Panc1 (cell line): ENCODE results near the gene KIAA1671. TPM values are rescaled to one million over a fixed set of nuclear protein-coding genes. Genes with fewer than 3 reads are reported as not detected.

Experiments
- ATAC-seq: fragments of 200-7000 bp; cut with Tn5 transposase; 2 replicates; pipeline ENCODE4 v1.9.1; 2020; ENCODE audit warnings: mild to moderate bottlenecking, moderate library complexity
- BruUV-seq: library from RNA; stranded (reverse); fragments of 400-500 nt; replicated peaks from 2 replicates; lab custom pipeline; 2021; lab: Mats Ljungman, UMichigan
- CTCF ChIA-PET: fragments of 300-600 bp; sonication (Branson Sonifier 250); formaldehyde crosslinking; loops from one replicate; lab custom pipeline; 2022; ENCODE audit warnings: antibody characterized with exemption; lab: Charles Lee
- POLR2A ChIA-PET: fragments of 300-600 bp; sonication (Branson Sonifier 250); formaldehyde crosslinking; loops from one replicate; lab custom pipeline; 2022; ENCODE audit warnings: antibody characterized with exemption; lab: Charles Lee
- DNase-seq: peaks from one replicate; pipeline ENCODE4 v3.0.0-alpha.2; 2010; ENCODE audit warnings: low read depth, low spot score
- H3K27ac ChIP-seq: 2 replicates; pipeline ENCODE4 v1.5.1; 2011; ENCODE audit warnings: mild to moderate bottlenecking, low read length, inconsistent platforms
- H3K27me3 ChIP-seq: fragments of 200-500 bp; sonication (Bioruptor generic); 2 replicates; pipeline ENCODE4 v1.6.0; 2014; ENCODE audit warnings: low read length, inconsistent platforms; ENCODE audit not compliant: control insufficient read depth, insufficient read depth
- H3K36me3 ChIP-seq: fragments of 200-500 bp; sonication (Bioruptor generic); 2 replicates; pipeline ENCODE4 v1.5.1; 2014; ENCODE audit warnings: inconsistent platforms, mild to moderate bottlenecking, low read length, moderate library complexity; ENCODE audit not compliant: control insufficient read depth, insufficient read depth
- H3K4me1 ChIP-seq: 2 replicates; pipeline ENCODE4 v1.5.1; 2011; ENCODE audit warnings: inconsistent platforms, mild to moderate bottlenecking, low read length, moderate library complexity; ENCODE audit not compliant: control insufficient read depth, insufficient read depth
- H3K4me3 ChIP-seq, 2 experiments: 2 replicates each; pipeline ENCODE4 v1.5.1; 2011 to 2012; ENCODE audit warnings: low read depth in 2 of 2, low read length in 2 of 2, mild to moderate bottlenecking in 2 of 2, inconsistent platforms in 1 of 2, moderate library complexity in 1 of 2
- H3K9me3 ChIP-seq: fragments of 200-500 bp; sonication (Bioruptor generic); 2 replicates; pipeline ENCODE4 v1.5.1; 2014; ENCODE audit warnings: low read depth, mild to moderate bottlenecking, inconsistent platforms, low read length, moderate library complexity; ENCODE audit not compliant: control insufficient read depth, insufficient read depth
- POLR2AphosphoS5 ChIP-seq: IDR thresholded peaks from 2 replicates; pipeline ENCODE4 v1.6.1; 2012; ENCODE audit warnings: mild to moderate bottlenecking, low read depth, low read length, moderate library complexity
- REST ChIP-seq, 2 experiments: IDR thresholded peaks; 2 replicates each; pipeline ENCODE4 v1.6.1; 2011 to 2012; ENCODE audit warnings: low read depth in 2 of 2, control low read depth in 1 of 2, low read length in 1 of 2, mild to moderate bottlenecking in 1 of 2, moderate library complexity in 1 of 2; ENCODE audit not compliant: insufficient read depth in 1 of 2
- SIN3A ChIP-seq: IDR thresholded peaks from 2 replicates; pipeline ENCODE4 v1.6.1; 2012; ENCODE audit warnings: low read depth, mild to moderate bottlenecking, low read length, moderate library complexity, borderline replicate concordance; ENCODE audit not compliant: insufficient read depth
- TCF7L2 ChIP-seq: IDR thresholded peaks from 2 replicates; pipeline ENCODE4 v1.6.1; 2011; ENCODE audit warnings: mild to moderate bottlenecking, low read depth, low read length, inconsistent platforms
- in situ Hi-C: cut with HindIII; loops from 2 replicates; pipeline ENCODE4 v1.10.0; 2016; ENCODE audit warnings: low sequenced_read_pairs, low pct_unique_long_range_greater_than_20kb
- intact Hi-C: fragments of 100-400 bp; cut with micrococcal nuclease; formaldehyde crosslinking; loops from one replicate; pipeline ENCODE4 v1.10.0; 2022; ENCODE audit not compliant: unreplicated experiment
- total RNA-seq: library from RNA; stranded (reverse); gene quantifications from one replicate; pipeline ENCODE4 v1.2.1, GENCODE V29; 2021; ENCODE audit not compliant: unreplicated experiment
- TF ChIP-seq, protein P1 (sequence below): fragments of 450-650 bp; IDR thresholded peaks from 2 replicates; pipeline ENCODE4 v1.5.1; 2017; ENCODE audit warnings: mild to moderate bottlenecking

Gene KIAA1671
- total RNA-seq, 1 experiment from 2014 or later = 48.1 TPM

GRCh38 chr22:24992946-24993345 is 40.4 kb downstream of the KIAA1671 start:
- intact Hi-C loops (no loop called here), in situ Hi-C loops (no loop called here)
- H3K27ac ChIP-seq = peak overlapping the region; percentile 48
- no peak overlapping the region for H3K4me3 ChIP-seq
- no peaks in the 10 kb centered on the region for H3K27me3 ChIP-seq
- H3K4me1 ChIP-seq = peaks cover 59% of the 10 kb centered on the region
- ChIA-PET POLR2A (interaction anchor here (0.6 kb wide), 1 partner anchor 39 kb away, joined by 4 read pairs; no protein-coding TSS in a partner anchor), CTCF (no interaction called here)
- H3K36me3 ChIP-seq = no peaks in the 10 kb centered on the region
- no TSS peak for BruUV-seq
- DNase-seq (no peak), ATAC-seq (no peak)
- TF ChIP-seq TCF7L2 = no peak
- no peak for TF ChIP-seq POLR2AphosphoS5
- no peak for TF ChIP-seq REST (IDR thresholded peaks at IDR 0.05; ENCODE audit: insufficient read depth in 1 of 2, low read depth in 2 of 2, low read length in 1 of 2)
- TF ChIP-seq SIN3A = no peak
- TF ChIP-seq, protein P1, sequence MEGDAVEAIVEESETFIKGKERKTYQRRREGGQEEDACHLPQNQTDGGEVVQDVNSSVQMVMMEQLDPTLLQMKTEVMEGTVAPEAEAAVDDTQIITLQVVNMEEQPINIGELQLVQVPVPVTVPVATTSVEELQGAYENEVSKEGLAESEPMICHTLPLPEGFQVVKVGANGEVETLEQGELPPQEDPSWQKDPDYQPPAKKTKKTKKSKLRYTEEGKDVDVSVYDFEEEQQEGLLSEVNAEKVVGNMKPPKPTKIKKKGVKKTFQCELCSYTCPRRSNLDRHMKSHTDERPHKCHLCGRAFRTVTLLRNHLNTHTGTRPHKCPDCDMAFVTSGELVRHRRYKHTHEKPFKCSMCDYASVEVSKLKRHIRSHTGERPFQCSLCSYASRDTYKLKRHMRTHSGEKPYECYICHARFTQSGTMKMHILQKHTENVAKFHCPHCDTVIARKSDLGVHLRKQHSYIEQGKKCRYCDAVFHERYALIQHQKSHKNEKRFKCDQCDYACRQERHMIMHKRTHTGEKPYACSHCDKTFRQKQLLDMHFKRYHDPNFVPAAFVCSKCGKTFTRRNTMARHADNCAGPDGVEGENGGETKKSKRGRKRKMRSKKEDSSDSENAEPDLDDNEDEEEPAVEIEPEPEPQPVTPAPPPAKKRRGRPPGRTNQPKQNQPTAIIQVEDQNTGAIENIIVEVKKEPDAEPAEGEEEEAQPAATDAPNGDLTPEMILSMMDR = no peak
- H3K9me3 ChIP-seq = no peaks in the 10 kb centered on the region

DNA sequence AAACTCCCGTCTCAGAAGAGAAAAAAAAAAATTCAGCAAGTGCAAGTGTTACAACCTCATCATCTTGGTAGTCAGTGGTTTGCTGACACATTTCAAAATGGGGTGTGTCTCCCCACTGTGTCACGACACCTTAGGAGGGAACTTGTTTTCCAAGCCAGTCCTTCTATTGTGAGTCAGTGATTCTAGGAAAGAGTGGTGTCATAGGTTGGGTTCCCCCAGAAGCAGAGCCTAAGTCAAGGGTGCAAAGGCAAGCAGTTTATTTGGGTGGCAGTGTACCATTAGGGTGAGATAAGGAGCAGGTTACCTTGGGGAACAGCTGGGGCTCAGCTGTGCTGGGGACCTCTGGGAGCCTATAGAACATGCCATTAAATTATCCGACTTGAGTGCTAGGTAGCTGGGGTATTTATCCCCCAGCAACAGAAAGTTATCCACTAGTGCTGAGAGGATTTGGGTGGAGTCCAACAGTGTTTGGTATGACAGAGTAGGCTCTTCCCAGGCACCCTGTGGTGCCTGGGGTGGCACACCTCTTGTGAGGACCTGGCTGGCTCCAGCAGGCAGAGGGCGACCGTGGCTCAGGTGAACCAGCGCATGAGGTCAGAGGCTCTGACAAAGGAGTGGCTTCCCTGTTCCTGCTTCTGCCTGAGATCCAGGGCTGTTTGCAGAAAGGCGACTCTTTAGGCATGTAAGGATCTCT is 41.7 kb downstream of the KIAA1671 start:
- DNase-seq (no peak), ATAC-seq (peak; percentile 35; the same call in 1 of the 2 replicates)
- H3K36me3 ChIP-seq = no peaks in the 10 kb centered on the region
- TF ChIP-seq POLR2AphosphoS5 (no peak), REST (IDR thresholded peaks at IDR 0.05; ENCODE audit: insufficient read depth in 1 of 2, low read depth in 2 of 2, low read length in 1 of 2) (no peak), SIN3A (no peak), TCF7L2 (no peak)
- TF ChIP-seq, protein P1 = no peak
- intact Hi-C loops = no loop called here
- ChIA-PET POLR2A (no interaction called here), CTCF (no interaction called here)
- no peak overlapping the region for H3K4me3 ChIP-seq
- no peaks in the 10 kb centered on the region for H3K27me3 ChIP-seq
- H3K9me3 ChIP-seq = no peaks in the 10 kb centered on the region
- peak overlapping the region; percentile 21; the same call in 1 of the 2 replicates for H3K27ac ChIP-seq
- no TSS peak for BruUV-seq
- in situ Hi-C loops = no loop called here
- H3K4me1 ChIP-seq = peaks cover 61% of the 10 kb centered on the region
